A172 (cell line): ENCODE results near the gene INSL3. TPM values are rescaled to one million over a fixed set of nuclear protein-coding genes. Genes with fewer than 3 reads are reported as not detected.

Source experiments
- DNase-seq: peaks from one replicate; pipeline ENCODE4 v3.0.0-alpha.2; 2015; ENCODE audit warnings: low spot score
- total RNA-seq: library from RNA; depleted of rRNA; stranded (reverse); fragments of >200 nt; shearing (Covaris generic); gene quantifications from 2 replicates; pipeline ENCODE4 v1.2.3, GENCODE V29; 2014

The INSL3 gene
- total RNA-seq, 1 experiment from 2014 or later, result not detected

DNA sequence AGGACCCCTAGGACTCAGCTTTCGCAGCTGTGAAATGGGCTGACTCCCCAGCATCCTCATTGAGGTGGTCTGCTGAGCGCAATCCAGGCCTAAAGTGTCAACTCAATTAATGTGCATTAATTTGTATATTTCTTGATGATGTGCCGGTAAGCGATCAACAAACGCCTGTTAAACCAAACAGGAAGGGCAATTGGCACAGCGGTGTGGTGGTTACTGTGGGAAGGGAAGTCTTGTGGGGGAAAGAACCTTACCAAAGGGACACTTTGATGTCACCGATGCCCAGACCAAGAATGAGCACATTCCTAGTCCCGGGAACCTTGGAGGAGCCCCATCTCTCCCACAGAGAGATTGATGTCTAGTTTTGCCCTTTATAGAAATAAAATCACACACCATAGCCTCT, 24.8 kb upstream of the INSL3 start:
- no peak for DNase-seq

DNA sequence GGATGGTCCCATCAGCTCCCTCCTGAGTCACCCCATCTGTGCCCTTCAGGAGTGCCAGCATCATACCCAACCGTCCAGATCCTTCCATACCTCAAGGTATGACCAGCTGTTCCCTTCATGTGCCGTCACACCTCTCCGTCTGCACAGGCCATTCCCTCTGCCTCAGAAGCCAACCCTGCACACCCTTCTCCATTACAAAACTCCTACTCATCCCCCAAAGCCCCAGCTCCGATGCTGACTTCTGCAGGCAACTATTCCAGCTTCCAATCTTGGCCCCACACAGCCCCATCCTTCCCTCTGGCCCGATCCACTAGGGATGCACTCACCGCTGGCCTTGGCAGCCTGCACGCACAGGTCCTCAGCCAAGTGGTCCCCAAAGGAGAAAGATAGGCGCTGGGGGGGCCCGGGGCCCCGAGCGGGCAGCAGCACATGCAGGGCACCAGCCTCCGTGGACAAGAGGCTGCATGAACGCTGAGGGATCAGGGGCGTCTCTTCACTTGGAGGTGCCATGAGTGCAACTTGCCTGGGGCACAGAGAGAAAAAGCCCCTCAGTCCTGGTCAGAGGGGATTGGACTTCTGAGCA, 22.7 kb upstream of the INSL3 start:
- DNase-seq, result no peak

DNA sequence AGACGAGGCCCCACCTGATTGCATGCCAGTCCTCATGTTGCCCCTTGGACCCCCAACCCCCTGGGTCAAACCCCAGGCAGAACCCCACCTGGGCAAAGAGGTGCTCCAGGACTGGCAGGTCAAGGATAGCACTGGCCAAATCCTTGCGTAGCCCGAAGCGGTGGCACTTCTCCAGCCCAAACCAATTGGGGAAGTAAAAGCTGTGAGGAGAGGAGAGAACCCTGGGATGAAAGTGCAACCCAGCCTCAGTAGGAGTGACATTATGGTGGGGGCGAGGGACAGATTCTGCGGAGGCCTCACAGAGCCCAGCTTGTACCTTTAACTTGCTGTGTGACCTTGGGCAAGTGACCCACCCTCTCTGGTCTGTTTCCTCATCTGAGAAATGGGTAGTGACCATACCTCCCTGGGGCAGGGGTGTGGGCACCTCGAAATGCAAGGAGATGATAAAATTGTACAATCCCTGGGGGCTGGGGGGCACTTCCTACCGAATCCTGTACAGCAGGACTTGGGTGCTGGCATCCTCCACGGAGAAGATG, 22.0 kb upstream of the INSL3 start:
- no peak for DNase-seq

DNA sequence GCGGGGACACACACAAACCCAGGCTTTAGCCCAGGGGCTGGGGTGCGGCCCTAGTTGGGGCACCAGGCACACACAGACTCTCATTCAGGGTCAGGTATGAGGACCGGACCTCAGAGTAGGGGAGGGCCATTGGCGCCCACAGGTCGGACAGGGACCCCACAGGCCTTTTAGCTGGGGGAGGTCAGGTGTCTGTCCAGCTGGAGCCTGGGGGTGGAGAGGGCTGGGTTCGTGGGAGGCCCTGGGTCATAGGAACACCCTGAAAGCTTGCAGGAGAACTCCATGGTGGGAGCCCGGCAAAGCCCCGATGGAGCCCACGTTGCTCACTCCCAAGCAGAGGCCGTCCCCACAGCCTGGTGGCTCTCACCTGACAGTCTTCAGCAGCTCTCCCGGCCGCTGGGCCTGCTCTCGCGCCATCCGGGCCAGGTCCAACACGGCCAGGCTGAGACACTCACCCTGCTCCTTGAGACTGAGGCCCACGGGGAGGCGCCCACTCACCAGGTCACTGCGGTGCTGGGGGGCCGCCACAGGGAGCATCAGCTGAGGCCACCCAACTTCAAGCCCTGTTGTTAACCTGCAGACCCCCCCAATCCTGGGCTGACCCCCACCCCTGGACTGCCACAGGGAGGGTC, 21.5 kb upstream of the INSL3 start:
- DNase-seq, result no peak

DNA sequence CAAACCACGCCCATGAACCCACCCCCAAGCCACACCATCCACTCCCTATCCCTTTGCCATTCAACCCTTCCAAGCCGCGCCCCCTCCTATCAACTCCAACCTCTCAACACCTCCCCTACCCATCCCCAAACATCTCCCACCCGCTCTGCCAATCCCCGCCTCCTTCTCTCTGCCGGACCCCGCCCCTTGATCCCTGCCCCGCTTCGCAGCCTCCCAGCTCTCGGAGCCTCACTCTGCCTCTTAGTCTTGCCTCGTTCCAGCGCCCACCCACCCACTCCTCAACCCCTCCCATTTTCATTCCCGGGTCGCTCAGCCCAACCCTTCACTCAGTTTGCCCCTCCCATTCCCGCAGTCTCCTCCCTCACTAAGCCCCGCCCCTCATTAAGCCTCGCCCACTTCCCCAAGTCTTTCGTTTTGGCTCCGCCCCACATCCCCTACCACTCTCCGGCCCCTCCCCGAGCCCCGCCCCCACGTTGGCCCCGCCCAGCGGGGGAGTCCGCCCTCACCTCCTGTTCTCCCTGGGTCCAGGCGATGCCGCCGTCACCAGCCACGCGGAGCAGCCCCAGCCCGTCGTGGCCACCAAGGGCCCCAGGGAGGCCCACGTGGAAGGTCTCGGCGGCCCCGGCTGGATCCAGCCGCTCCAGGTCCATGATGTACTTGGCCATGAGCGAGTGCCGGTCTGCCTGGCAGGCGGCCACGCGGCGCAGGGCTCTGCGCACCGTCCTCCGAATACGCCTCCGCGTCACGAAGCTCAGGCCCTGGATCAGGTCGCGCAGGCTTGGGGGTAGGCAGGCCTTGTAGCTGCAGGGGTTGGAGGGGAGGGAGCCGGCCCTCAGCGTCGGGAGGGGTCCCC, 20.7 kb upstream of the INSL3 start:
- DNase-seq, result peak; percentile 55

DNA sequence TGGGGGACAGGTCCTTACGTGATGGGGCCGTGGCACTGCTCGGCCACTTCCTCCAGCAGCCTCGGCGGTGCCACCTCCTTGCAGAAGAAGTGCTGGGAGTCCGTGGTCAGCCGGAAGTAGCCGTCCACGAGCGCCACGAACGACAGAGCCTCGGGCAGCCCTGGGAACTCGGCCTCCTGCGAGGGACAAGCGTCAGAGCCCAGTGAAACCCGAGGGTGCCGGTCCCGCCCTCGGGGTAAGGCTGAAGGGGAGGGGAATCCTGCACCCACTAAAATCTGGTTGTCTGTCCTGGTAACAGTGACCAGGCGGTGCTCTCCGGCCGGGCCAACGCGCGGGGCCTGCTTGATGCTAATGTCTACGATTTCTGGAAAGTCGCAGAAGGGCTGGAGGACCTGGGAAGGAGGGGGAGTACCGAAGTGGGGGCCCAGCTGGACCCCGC, 20.1 kb upstream of the INSL3 start:
- DNase-seq, result no peak

DNA sequence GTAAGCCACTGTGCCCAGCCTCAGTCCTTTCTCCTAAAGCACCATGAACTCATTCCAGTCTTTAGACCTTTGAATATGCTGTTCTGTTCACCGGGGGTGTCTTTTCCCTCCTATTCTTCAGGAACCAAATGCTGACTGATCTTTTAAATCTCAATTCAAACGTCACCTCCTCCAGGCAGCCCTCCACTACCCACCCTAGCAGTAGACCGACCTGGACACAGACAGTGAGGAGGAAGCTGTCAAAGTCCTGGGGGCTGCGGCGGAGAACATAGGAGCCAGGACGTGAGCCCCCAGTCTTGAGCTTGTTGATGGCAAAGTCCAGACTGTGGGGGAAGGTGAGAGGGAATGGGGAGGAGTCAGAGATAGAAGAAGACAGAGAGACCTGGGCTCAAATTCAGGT, 18.7 kb upstream of the INSL3 start:
- DNase-seq, result no peak

DNA sequence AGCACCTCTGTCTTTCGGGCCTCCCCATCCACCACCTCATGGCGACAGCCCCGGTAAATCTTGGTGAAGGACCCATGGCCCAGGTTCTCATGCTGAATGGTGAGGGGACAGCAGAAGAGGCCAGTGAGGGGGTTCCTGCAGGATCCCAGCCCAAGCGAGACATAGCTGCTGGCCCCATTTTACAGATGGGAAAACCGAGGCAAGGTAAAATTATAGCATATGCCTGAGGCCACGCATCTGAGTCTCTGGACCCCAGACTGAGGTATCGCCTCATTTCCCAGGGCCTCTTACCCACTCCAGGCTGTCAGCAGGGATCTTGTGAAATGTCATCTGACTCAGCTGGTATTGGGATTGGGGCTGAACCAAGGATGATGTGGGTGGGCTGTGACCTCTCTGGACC, 16.7 kb upstream of the INSL3 start:
- no peak for DNase-seq

DNA sequence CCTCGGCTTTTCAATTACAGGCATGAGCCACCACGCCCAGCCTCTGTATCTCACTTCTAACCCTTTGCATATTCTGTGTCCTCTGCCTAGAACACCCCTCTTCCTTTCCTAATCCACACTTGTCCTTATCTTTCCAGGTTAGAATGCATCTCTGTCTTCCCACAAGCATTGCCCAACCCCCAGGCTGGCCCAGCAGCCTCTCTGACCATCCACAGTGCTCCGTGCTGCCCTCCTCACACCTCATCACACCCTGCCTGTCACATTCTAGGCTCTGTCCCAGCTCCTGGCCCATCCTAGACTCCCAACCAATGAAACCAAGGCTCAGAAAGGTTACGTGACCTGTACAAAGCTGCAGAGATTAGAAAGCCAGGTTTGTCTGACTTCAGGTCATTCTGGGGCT, 15.2 kb upstream of the INSL3 start:
- DNase-seq, result no peak

DNA sequence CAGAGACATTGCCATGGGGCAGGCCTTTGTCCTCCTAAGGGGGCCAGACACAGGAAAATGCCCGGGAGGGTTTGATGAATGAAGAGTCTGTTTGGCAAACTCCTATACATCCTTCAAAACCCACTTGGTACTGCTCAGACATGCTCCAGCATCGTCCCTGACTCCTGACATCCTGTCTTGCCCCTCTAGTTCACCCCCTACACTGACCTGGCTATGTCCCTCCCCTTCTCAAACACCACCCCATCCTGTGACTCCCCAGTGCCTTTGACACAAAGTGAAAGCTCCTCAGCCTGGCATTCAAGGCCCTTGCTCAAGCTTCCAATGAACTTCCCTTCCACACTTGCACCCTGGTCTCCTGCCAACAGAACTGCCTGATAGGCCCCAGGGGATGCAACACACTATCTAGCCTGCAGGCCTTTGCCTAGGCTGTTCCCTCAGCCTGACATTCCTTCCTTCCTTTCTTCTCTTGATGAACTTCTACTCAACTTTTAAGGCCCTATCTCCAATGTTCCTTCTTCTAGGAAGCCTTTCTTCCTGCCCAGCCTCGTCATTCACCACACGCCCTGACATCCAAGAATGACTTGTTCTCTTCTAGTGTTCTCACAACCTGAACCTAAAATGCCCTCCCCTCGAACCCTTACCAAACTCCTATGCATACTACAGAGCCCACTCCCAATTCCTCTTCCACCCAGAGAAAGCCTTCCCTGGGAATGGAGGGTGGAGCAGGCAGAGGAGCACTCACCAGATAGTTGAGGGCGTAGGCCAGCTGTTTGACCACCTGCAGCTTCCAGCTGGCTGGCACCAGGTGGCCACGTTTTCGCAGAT, 14.1 kb upstream of the INSL3 start:
- DNase-seq, result no peak

DNA sequence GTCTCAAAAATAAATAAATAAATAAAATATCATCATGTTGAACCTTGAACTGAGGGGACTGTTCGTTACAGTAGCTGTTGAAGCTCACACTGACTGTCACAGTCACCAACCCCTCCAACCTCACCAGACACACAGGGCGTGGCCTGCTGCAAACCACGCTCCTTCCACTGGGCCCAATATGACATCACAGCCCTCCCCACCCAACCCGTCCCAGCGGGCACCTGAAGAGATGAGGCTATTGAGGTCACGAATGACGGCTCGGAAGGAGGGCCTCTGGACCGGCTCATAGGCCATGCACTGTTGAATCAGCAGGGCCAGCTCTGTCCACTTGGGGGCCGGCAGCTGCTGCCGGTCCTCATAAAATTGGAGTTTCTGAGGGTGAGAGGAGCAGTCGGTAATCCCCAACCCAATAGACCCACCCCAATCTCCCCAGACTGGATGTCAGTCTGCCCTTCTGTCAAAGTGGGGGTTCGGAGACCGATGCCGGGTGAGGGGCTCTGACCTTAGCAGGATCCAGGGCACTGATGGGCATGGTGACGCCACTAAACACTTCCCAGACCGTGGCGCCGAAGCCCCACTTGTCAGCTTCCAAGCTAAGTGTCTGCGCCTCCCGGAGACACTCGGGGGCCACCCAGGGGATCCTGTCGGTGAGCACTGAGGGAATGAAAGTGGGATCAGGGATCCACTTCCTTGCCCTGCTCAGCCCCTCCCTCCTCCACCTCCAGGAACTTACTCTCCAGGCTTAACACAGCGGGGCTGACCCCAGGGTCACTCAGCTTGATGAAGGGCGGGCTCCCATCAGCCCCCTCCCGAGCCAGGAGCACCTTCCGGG, 13.2 kb upstream of the INSL3 start:
- DNase-seq, result peak; percentile 25

DNA sequence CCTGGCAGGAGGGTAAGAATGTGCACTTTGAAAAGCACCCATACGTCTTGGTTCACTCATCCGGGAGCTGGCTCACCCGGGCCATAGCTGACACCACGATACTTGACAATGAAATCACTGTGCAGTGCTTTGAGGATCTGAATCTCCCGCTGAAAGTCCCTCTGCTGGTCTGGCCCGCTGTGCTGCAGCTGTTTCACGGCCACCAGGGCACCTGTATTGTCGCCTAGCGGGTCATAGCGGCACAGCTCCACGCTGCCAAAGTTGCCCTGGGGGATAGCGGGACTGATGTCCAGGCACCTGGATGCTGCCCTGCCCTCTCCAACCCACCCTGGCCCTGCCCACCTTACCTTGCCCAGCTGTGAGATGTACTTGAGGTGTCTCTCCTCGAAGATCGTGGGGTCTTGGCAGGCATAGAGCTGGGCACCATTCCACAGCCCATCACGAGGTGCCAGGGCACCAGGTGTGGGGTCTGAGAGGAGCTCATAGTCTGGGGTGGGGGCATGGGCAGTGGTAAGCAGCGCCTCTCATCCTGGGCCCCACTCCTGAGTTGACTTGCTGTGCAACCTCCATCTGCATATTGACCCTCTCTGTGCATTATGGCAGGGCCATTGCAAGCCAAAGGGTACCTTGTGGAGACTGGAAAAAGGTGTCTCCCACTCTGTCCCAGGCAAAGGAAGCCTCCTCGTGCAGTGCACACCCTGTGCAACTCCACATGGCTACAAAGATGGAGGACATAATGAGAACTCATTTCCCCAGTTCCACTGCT, 11.3 kb upstream of the INSL3 start:
- DNase-seq, result no peak

DNA sequence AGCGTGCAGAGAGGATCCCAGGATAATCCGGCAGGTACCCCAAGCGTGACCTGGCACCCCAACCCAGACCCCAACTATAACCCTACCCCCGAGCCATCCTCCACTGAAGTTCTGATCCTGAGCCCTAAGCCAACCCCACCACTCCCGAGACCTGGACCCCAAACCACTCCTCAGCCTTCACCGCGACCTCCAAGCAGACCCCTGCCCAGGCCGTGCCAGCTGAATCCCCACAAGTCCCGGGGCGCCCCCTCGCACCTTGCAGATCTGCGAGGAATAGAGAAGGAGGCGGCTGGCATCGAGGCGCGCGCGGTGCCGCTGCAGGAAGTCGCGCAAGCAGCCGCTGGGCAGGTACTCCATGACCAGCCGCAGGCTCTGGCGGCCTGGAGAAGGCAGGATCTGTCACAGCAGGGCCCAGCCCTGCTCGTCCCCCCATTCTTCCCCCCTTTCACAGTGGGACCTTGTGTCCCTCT, 10.1 kb upstream of the INSL3 start:
- no peak for DNase-seq

DNA sequence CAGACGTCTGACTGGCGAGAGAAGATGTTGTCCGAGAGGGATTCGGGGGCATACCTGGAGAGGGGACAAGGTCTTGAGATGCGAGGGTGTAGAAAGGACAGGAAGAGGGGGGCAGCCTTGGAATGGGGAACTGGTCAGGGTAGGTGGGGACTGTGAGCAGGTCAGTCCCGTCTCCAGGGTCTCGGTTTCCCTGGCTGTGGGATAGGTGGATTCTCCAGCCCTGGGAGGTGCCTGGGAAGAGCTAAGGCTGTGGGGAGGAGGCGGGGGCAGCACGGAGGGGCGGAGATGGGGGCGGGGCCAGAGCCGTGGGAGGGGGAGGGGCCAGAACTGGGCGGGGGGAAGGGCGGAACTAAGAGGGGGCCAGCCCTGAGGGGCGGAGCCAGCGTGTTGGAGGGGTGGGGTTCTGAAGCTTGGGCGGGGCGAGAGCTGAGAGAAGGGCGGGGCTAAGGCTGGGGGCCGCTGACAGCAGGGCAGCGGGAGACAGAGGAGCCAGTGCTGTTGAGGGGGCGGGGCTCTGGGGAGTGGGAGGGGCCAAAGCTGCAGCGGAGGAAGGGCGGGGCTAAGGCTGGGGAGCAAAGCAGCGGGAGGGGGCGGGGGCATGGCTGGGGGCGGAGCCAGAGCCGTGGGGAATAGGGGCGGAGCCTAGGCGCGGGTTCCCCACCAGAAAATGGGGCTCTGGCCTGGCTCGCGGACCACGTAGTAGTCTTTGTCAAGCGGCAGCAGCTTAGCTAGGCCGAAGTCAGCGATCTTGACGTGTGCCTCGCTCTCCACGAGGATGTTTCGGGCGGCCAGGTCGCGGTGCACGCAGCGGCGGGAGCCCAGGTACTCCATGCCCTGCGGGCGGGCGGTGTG, 9.5 kb upstream of the INSL3 start:
- peak; percentile 77 for DNase-seq

DNA sequence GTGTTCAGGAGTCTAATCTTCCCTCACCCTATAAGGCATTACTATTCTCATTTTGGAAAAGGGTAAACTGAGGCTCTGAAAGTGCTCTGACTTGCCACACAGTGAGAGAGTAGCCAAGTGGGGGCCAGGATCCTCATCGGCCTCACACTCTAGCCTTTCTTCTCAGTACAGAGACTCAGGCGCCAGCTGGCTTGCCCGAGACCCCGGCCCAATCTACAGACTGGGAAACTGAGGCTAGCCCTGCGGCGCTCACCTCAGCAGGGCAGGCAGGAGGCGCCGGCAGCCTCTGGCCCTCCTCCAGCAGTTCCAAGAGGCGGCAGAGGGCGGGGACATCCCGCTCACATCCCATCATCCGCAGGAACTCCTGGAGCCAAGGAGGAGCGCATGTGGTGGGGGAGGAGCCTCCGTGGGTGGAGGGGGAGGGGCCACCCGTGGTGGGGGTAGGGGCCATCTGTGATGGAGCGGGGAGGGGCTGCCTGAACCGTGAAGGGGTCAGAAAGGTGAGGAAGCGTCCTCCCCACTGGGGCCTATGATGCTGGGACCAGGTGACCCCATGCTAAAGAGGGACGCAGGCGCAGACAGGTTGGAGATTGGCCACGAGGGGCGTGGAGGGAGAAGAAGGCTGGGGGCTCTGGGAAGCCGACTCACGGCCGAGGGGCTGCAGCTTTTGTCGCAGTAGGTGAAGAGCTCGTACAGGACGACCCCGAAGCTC, 8.7 kb upstream of the INSL3 start:
- DNase-seq, result peak; percentile 80

DNA sequence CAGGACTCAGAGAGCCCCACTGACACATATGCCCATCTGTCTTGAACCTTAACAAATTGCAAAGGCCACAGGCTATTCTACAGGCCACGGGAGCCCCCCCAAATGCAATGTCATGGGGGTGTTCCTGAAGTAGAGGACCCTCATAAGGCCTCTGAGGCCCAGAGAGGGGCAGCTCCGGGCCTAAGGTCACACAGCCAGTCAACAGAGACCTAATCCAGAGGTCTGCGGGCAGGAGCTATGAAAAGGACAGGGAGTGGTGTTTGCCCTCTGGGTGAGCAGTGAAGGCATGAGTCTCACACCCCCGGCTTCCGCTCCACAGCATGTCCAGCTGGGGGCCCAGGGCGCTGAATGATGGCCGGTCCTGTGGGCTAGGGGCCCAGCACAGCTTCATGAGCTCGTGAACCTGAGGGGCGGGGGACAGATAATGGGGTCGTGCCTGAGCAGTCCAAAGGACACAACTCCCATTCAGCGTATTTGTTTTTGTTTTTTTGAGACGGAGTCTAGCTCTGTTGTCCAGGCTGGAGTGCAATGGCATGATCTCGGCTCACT, 5.3 kb upstream of the INSL3 start:
- no peak for DNase-seq

DNA sequence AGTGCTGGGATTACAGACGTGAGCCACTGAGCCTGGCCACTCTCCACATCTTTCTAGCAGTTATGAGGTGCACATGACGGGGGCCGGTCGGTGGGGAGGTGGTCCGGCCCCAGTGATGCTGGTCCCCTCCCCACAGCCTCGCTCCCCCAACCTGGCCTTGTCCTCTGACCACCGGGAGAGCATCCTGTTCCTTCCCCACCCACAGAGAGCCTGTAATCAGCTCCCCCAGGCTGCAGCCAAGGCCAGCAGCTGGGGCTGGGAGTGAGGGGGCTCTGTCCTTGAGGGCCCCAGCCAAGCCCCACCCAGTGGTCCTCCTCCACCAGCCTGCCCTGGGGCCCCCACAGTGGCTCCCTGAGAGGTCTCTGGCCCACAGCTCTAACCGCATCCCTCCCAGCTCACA, 3.0 kb upstream of the INSL3 start:
- no peak for DNase-seq
